Liver (tissue), 9 donors: ENCODE data around the gene CPEB1. TPM values are rescaled to one million over a fixed set of nuclear protein-coding genes. Genes with fewer than 3 reads are reported as not detected.

ENCODE experiments used
- DNase-seq: peaks from one replicate; pipeline ENCODE4 v3.0.0-alpha.2; 2017; ENCODE audit warnings: low spot score
- H3K27ac ChIP-seq, 2 donors: one replicate each; pipeline ENCODE4 v1.7.0; 2013; ENCODE audit warnings: inconsistent platforms in 2 of 2, low read length in 2 of 2, control low read depth in 1 of 2, low read depth in 1 of 2, mild to moderate bottlenecking in 1 of 2
- H3K27me3 ChIP-seq, 4 donors: one replicate each; pipeline versions ENCODE4 v1.6.1 to v1.7.0; 2013; ENCODE audit warnings: low read length in 3 of 4, inconsistent platforms in 1 of 4, mild to moderate bottlenecking in 1 of 4, moderate library complexity in 1 of 4; ENCODE audit not compliant: control insufficient read depth in 4 of 4, insufficient read depth in 4 of 4
- H3K36me3 ChIP-seq, 4 donors: one replicate each; pipeline versions ENCODE4 v1.6.1 to v1.7.0; 2013; ENCODE audit warnings: low read length in 3 of 4, mild to moderate bottlenecking in 3 of 4, low read depth in 1 of 4, moderate library complexity in 1 of 4; ENCODE audit not compliant: control insufficient read depth in 4 of 4, insufficient read depth in 3 of 4
- H3K4me1 ChIP-seq, 4 donors: one replicate each; pipeline versions ENCODE4 v1.6.1 to v1.7.0; 2013; ENCODE audit warnings: low read length in 3 of 4, mild to moderate bottlenecking in 3 of 4, moderate library complexity in 1 of 4; ENCODE audit not compliant: control insufficient read depth in 4 of 4, insufficient read depth in 4 of 4
- H3K4me3 ChIP-seq, 3 donors: one replicate each; pipeline versions ENCODE4 v1.6.1 to v1.7.0; 2013; ENCODE audit warnings: low read length in 3 of 3, control low read depth in 1 of 3, low read depth in 1 of 3, mild to moderate bottlenecking in 1 of 3
- H3K9ac ChIP-seq, 2 donors: one replicate each; pipeline ENCODE4 v1.7.0; 2013; ENCODE audit warnings: low read length in 2 of 2, mild to moderate bottlenecking in 2 of 2, moderate library complexity in 2 of 2, control low read depth in 1 of 2, low read depth in 1 of 2
- H3K9me3 ChIP-seq, 4 donors: one replicate each; pipeline versions ENCODE4 v1.6.1 to v1.7.0; 2013; ENCODE audit warnings: low read length in 3 of 4; ENCODE audit not compliant: control insufficient read depth in 4 of 4
- FOXA2 ChIP-seq: IDR thresholded peaks from 2 replicates; pipeline ENCODE4 v1.6.1; 2016; ENCODE audit warnings: antibody characterized with exemption
- HNF4A ChIP-seq, 2 donors: conservative IDR thresholded peaks; 2 replicates each; pipeline ENCODE4 v1.6.1; 2016; ENCODE audit warnings: antibody characterized with exemption in 2 of 2, mild to moderate bottlenecking in 2 of 2
- HNF4G ChIP-seq: IDR thresholded peaks from 2 replicates; pipeline ENCODE4 v1.6.1; 2016; ENCODE audit warnings: antibody characterized with exemption
- JUND ChIP-seq, 2 donors: IDR thresholded peaks; 2 replicates each; pipeline ENCODE4 v1.6.1; 2016; ENCODE audit warnings: antibody characterized with exemption in 2 of 2
- NR2F2 ChIP-seq: IDR thresholded peaks from 2 replicates; pipeline ENCODE4 v1.6.1; 2016; ENCODE audit warnings: antibody characterized with exemption
- RAD21 ChIP-seq, 2 donors: IDR thresholded peaks; 2 replicates each; pipeline ENCODE4 v1.6.1; 2016; ENCODE audit warnings: antibody characterized with exemption in 2 of 2, mild to moderate bottlenecking in 2 of 2
- REST ChIP-seq: IDR thresholded peaks from 2 replicates; pipeline ENCODE4 v1.6.1; 2016; ENCODE audit warnings: antibody characterized with exemption, mild to moderate bottlenecking
- RXRA ChIP-seq, 2 donors: IDR thresholded peaks; 2 replicates each; pipeline ENCODE4 v1.6.1; 2017 to 2018; ENCODE audit warnings: antibody characterized with exemption in 2 of 2, mild to moderate bottlenecking in 1 of 2
- SP1 ChIP-seq: IDR thresholded peaks from 2 replicates; pipeline ENCODE4 v1.6.1; 2018; ENCODE audit warnings: antibody characterized with exemption, mild to moderate bottlenecking
- YY1 ChIP-seq: IDR thresholded peaks from 2 replicates; pipeline ENCODE4 v1.6.1; 2016; ENCODE audit warnings: antibody characterized with exemption, mild to moderate bottlenecking
- ZBTB33 ChIP-seq: IDR thresholded peaks from 2 replicates; pipeline ENCODE4 v1.6.1; 2016; ENCODE audit warnings: antibody characterized with exemption
- WGBS: extraction: QIAGEN DNeasy Blood & Tissue Kit; methylation state at CpG from one replicate; pipeline ENCODE4 v1.1.7; 2013; 5-methylcytosine and 5-hydroxymethylcytosine counted together
- polyA plus RNA-seq, 2 donors: library from polyadenylated mRNA; stranded (reverse) in 1 of 2; unstranded in 1 of 2; fragments of 200-250 nt in 1 of 2; fragments of >200 nt in 1 of 2; fragmentation: Nextera tagmentation in 1 of 2; extraction: Ambion mirVana in 1 of 2; gene quantifications; one replicate each; pipeline versions ENCODE4 v1.2.1 to v1.2.3, GENCODE V29; 2013 to 2015
- total RNA-seq, 2 donors: library from RNA; depleted of rRNA; stranded (reverse); fragments of >200 nt; gene quantifications; one replicate each; pipeline ENCODE4 v1.2.3, GENCODE V29; 2014
- TF ChIP-seq, protein P1 (sequence below): fragments of 150-350 bp; IDR thresholded peaks from 2 replicates; pipeline ENCODE4 v1.5.1; 2017; ENCODE audit warnings: improper control_type of control experiment, low read depth, low read length; ENCODE audit not compliant: missing input control
- donor health status: healthy.
- donor health status: healthy.
- donor health status: healthy.
- donor health status: healthy.
- donor health status: healthy.

CPEB1 gene
- total and polyA plus RNA-seq, 4 donors, result under 0.01 to 0.14 (median 0.05) TPM; not detected in 1

DNA sequence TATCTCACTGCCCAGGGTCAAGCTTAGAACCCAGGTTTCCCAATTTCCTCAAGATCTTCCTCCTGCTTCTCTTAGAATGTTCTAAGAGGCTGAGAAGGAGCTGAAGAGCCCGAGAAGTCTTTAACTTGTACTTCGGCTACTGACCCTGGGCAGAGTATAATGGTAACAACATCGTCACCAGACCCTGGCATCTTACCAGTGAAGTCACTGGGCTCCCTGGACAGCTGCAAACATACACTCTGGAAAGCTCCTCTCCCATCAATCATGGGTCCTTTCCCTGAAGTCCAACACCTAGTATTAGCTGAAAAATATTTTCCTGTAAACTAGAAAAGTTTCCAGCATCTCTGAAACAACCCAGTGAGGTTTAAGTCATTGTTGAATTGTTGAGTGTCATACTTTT, 22.7 kb downstream of the CPEB1 start:
- no peak for DNase-seq
- H3K36me3 ChIP-seq, result no peaks in the 10 kb centered on the region
- WGBS, result 82% methylated on average over 3 of the region's 3 CpGs
- peaks cover 0 to 3% (median 0%) of the 10 kb centered on the region in 4 donors for H3K27me3 ChIP-seq
- H3K9ac ChIP-seq, result no peak overlapping the region
- no peaks in the 10 kb centered on the region for H3K9me3 ChIP-seq
- no peak overlapping the region for H3K4me3 ChIP-seq
- H3K4me1 ChIP-seq, result no peaks in the 10 kb centered on the region
- TF ChIP-seq HNF4A (conservative IDR thresholded peaks at IDR 0.05) (no peak), SP1 (no peak), RAD21 (IDR thresholded peaks at IDR 0.05) (no peak), HNF4G (no peak), REST (no peak), YY1 (no peak), ZBTB33 (no peak)
- no peak overlapping the region for H3K27ac ChIP-seq

DNA sequence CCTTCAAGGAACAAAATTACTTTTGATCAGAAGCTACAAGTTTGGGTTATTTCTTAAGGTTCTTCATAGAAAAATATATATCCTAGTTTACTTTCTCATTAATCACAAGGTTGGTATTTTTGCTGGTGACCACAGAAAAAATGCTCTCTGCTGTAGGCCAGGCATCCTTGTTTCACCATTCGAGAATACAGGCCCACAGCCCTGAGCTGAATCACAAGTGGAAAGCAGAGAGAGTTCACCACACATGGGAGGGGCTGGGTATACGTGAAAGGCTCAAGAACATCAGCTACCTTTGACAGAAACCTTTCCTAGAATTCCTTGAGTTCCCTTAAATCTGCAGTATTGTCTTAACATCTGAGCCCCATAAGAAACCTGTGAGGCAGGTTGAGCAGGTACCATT, 23.2 kb downstream of the CPEB1 start:
- Histone ChIP-seq H3K27me3 (peaks cover 0 to 3% (median 0%) of the 10 kb centered on the region in 4 donors), H3K4me1 (no peaks in the 10 kb centered on the region), H3K36me3 (no peaks in the 10 kb centered on the region), H3K27ac (no peak overlapping the region), H3K4me3 (no peak overlapping the region), H3K9me3 (no peaks in the 10 kb centered on the region), H3K9ac (no peak overlapping the region)
- 61% methylated on average over 2 of the region's 2 CpGs for WGBS
- TF ChIP-seq, protein P1, sequence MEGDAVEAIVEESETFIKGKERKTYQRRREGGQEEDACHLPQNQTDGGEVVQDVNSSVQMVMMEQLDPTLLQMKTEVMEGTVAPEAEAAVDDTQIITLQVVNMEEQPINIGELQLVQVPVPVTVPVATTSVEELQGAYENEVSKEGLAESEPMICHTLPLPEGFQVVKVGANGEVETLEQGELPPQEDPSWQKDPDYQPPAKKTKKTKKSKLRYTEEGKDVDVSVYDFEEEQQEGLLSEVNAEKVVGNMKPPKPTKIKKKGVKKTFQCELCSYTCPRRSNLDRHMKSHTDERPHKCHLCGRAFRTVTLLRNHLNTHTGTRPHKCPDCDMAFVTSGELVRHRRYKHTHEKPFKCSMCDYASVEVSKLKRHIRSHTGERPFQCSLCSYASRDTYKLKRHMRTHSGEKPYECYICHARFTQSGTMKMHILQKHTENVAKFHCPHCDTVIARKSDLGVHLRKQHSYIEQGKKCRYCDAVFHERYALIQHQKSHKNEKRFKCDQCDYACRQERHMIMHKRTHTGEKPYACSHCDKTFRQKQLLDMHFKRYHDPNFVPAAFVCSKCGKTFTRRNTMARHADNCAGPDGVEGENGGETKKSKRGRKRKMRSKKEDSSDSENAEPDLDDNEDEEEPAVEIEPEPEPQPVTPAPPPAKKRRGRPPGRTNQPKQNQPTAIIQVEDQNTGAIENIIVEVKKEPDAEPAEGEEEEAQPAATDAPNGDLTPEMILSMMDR, result no peak
- TF ChIP-seq JUND (IDR thresholded peaks at IDR 0.05), result no peak
- TF ChIP-seq REST, result no peak
- no peak for TF ChIP-seq YY1
- TF ChIP-seq FOXA2, result no peak
- no peak for TF ChIP-seq NR2F2
- no peak for TF ChIP-seq RXRA (IDR thresholded peaks at IDR 0.05)
- no peak for DNase-seq
